ENCODE measurements around the gene PPP1R13B.

PPP1R13B gene

DNA sequence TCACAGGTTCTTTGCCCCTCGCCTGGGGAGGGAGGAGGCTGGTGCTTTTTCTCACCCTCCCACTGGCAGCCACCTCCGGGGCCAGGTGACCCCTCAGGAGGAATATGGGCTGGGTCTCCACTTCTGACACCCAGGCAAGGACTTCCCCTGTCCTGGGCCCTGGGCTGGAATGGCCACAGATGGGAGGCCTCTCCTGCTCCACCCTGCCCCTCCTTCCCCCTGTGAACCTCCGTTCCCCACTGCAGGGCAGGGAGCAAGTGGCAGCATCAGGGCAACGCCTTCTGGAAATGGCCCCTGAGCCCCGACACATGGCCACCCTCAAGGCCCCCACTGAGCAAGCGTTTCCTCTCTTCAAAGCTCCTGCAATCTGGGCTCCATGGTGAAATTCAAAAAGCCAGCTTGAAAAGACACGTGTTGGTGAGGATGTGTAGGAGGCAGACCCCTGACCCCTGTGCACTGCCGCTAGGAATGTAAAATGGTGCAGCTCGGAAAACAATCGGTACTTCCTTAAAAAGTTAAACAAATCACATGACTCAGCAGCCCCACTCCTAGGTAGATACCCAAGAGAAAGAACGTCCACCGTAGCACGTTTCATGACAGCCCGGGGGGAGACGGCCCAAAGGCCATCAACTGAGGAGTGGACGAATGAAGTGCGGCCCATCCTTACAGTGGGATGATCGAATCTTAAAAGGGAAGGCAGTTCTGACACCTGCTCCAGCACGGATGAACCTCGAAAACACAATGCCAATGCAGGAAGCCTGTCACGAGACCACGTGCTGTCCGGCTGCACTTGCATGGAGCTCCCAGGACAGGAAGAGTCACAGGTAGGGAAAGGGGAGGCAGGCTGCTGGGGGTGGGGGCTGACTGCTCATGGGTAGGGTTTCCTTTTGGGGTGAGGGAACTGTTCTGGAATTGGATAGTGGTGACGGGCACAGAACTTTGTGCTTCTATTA, 143.7 kb downstream of the PPP1R13B start:
- in situ Hi-C loops (cut with MboI; ENCODE audit: low pct_unique_long_range_greater_than_20kb, low sequenced_read_pairs, unreplicated experiment) = no loop called here

DNA sequence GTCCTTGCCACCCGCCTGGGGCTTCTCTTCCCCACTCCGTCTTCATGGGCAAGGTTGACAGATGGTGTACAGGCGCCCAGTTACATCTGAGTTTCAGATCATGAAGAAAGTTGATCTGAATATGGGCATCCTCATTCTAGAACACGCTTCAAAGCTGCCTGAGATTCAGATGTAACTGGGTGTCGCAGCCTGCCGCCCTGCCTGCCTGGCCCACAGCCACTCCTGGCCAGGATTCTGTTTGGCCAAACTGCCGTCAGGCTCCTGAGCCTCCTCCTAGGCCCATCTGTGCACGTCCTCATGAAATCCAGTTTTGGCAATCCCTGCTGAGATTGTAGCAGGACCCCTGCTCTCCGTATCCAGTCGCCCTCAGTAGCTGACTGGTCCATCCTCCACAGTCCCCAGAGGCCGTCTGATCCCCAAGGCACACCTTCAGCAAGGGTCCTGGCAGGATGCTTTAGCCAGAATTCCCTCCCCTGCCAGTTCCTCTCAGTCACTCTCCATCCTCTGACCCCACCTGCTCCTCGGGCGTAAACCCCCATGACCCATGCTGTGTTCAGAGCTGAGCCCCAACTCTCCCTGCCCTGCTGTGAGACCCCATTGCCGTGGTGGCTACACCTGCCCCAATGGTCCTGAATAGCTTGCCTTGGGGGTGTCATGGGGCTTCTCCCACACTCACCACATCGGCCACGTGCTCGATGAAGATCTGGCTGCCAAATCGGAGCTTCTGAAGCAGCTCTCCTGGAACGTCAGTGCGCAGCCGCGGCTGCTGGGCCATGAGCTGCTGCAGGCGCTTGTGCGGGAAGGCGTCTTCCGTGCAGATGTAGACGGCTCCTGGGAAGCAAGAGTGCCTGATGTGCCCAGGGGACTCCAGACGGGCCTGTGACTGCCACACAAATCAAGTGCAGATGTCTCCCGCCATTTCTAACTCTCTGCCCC, 144.6 kb downstream of the PPP1R13B start:
- TF ChIP-seq, protein P1, sequence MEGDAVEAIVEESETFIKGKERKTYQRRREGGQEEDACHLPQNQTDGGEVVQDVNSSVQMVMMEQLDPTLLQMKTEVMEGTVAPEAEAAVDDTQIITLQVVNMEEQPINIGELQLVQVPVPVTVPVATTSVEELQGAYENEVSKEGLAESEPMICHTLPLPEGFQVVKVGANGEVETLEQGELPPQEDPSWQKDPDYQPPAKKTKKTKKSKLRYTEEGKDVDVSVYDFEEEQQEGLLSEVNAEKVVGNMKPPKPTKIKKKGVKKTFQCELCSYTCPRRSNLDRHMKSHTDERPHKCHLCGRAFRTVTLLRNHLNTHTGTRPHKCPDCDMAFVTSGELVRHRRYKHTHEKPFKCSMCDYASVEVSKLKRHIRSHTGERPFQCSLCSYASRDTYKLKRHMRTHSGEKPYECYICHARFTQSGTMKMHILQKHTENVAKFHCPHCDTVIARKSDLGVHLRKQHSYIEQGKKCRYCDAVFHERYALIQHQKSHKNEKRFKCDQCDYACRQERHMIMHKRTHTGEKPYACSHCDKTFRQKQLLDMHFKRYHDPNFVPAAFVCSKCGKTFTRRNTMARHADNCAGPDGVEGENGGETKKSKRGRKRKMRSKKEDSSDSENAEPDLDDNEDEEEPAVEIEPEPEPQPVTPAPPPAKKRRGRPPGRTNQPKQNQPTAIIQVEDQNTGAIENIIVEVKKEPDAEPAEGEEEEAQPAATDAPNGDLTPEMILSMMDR (IDR thresholded peaks at IDR 0.05; ENCODE audit: extremely low read depth, insufficient read depth, missing control alignments) = no peak
- in situ Hi-C loops (cut with MboI; ENCODE audit: low pct_unique_long_range_greater_than_20kb, low sequenced_read_pairs, unreplicated experiment) = no loop called here
- DNase-seq (ENCODE audit: low spot score) = no peak

More for the DNA sequence above, 143.7 kb downstream of the PPP1R13B start:
- TF ChIP-seq, protein P1 (IDR thresholded peaks at IDR 0.05; ENCODE audit: extremely low read depth, insufficient read depth, missing control alignments) = no peak
- DNase-seq (ENCODE audit: low spot score) = no peak

DNA sequence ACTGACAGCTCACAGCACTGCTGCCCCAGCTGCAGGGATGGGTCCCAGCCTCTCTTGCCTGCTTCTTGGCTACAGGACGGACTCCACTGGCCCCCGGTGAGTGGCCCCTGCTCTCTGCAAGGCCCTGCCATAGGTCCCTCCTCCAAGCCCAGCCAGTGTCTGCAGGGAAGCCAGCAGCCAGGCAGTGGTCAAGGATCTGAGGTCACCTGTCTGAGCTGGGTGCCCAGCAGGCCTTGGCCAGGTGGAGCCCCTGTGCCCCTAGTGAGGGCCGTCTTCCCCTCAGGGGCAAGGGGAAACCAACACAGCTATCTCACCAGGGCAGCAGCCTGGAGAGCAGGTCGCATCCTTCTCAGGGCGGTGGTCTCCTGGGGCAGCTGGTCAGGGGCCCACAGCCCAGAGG, 145.3 kb downstream of the PPP1R13B start:
- TF ChIP-seq, protein P1 (IDR thresholded peaks at IDR 0.05; ENCODE audit: extremely low read depth, insufficient read depth, missing control alignments) = no peak
- DNase-seq (ENCODE audit: low spot score) = no peak
- in situ Hi-C loops (cut with MboI; ENCODE audit: low pct_unique_long_range_greater_than_20kb, low sequenced_read_pairs, unreplicated experiment) = no loop called here

DNA sequence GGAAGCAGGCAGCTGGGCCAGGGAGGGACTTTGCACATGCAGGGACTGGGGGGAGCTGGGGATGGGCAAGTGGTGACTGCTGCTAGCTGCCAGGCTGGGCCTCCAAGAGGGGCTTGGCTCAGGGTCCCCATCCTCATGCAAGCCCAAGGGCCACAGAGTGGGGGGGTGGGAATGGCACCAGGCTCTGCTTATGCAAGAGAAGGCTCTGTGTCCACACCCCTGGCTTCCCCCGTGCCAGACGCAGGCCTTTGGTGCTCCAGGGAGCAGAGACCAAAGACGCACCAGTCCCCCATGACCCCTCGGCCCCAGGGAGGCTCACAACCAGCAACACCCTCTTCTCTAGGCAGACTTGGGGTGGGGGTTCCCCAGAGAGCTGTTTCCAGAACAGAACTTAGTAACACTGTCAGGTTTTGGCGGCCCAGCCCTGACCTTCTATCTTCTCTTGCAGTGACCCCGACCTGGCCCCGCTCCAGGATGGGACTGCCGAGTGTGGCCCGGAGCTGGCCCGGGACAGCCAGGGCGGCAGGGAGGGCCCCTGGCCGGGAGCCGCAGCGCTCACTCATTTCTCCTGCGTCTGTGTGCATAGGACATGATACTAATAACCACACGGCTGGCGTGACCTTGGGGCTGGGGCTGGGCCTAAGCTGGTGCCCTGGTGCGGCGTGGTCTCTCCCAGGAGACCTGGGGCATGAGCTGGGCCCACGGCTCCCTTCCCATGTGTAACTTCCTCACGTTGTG, 146.5 kb downstream of the PPP1R13B start:
- in situ Hi-C loops (cut with MboI; ENCODE audit: low pct_unique_long_range_greater_than_20kb, low sequenced_read_pairs, unreplicated experiment) = no loop called here
- DNase-seq (ENCODE audit: low spot score) = no peak
- TF ChIP-seq, protein P1 (IDR thresholded peaks at IDR 0.05; ENCODE audit: extremely low read depth, insufficient read depth, missing control alignments) = no peak

DNA sequence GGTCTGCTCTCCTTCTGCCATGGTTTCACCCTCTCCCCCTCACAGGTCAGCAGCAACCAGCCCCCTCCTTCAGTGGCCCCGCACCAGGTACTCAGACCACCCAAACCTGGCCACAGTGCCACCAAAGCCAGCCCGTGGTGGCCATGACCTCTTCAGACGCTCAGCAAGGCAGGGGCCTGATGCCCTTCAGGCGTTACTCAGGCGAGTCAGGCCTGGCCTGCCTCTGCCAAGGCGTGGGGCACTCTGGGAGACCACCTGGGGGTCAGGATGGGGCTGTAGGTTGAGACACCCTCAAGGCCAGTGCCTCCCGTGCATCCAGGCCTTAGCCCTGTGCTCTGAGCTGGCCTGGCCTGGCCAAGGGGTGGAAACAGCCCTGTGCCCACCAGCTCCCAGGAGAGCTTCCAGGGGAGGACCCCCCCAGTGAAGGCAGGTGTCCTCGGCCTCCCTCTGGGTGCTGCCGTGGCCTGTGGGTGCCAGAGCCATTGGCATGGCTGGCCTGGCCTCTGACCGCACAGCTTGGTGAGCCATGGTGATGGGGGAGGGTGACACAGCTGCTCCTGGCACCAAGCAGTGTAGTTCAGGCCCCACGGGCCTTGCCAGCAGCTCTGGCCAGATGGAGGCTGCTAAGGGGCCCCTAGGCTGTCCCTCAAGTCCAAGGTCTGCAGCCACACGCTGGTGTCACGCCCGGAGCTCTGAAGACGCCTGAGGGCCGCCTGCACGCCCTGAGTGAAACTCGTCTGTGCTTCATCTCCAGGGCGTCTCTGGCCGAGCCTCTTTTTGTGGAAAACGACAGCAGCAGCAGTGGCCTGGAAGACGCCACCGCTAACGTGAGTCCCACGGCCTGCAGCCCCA, 147.2 kb downstream of the PPP1R13B start:
- no peak for DNase-seq (ENCODE audit: low spot score)
- TF ChIP-seq, protein P1 (IDR thresholded peaks at IDR 0.05; ENCODE audit: extremely low read depth, insufficient read depth, missing control alignments) = no peak
- in situ Hi-C loops (cut with MboI; ENCODE audit: low pct_unique_long_range_greater_than_20kb, low sequenced_read_pairs, unreplicated experiment) = no loop called here
